HG03064 (cell line): ENCODE results near the gene POLD2.

ENCODE experiments used
- ATAC-seq: cut with Tn5 transposase; IDR thresholded peaks from one replicate; pipeline ENCODE4 v1.9.1; 2021; ENCODE audit warnings: low read depth; ENCODE audit not compliant: unreplicated experiment

Gene POLD2

GRCh38 chr7:44066494-44067063, 56.8 kb downstream of the POLD2 start:
- ATAC-seq, result no peak

GRCh38 chr7:44066111-44066460, 57.3 kb downstream of the POLD2 start:
- no peak for ATAC-seq

- no peak for ATAC-seq
Measured at GRCh38 chr7:44065431-44066110, 57.8 kb downstream of the POLD2 start, which contains the start of gene PGAM2. Gene PGAM2 (minus strand): TSS chr7:44065567. CDS start chr7:44065529, 38 bp downstream.

- ATAC-seq, result no peak
Measured at GRCh38 chr7:44064791-44065430, 58.4 kb downstream of the POLD2 start.
